SW 1271 (cell line): ENCODE measurements around the gene CASP6.
"Not testable (repeated sequence)": the region's sequence is repeated elsewhere in the genome, so short reads cannot be mapped to it uniquely, and the experiment has no call there.

Source experiments
- DNase-seq, 2 experiments: peaks; one replicate each; lab custom pipeline; 2025; lab: John Stamatoyannopoulos, UW

CASP6 gene

GRCh38 chr4:109719604-109720003 lies 16.4 kb upstream of the CASP6 start:
- no peak for DNase-seq

GRCh38 chr4:109718759-109719158 lies 15.5 kb upstream of the CASP6 start:
- DNase-seq = no peak

- DNase-seq = no peak
Measured at GRCh38 chr4:109713500-109713899, 10.3 kb upstream of the CASP6 start.

GRCh38 chr4:109708990-109709389 lies 5.7 kb upstream of the CASP6 start:
- no peak for DNase-seq

- no peak for DNase-seq
Measured at GRCh38 chr4:109708435-109708834, 5.2 kb upstream of the CASP6 start.

GRCh38 chr4:109703664-109704361 lies 568 bp upstream of the CASP6 start:
- no peak for DNase-seq

GRCh38 chr4:109701566-109702410 lies 1.5 kb downstream of the CASP6 start:
- DNase-seq = no peak

GRCh38 chr4:109699553-109700225 lies 3.6 kb downstream of the CASP6 start:
- no peak for DNase-seq

GRCh38 chr4:109698656-109699055 lies 4.6 kb downstream of the CASP6 start:
- DNase-seq = no peak

GRCh38 chr4:109691411-109691920 lies 11.8 kb downstream of the CASP6 start:
- no peak for DNase-seq

- no peak for DNase-seq
Measured at GRCh38 chr4:109690690-109691410, 12.4 kb downstream of the CASP6 start.

- DNase-seq = no peak
Measured at GRCh38 chr4:109684727-109685126, 18.5 kb downstream of the CASP6 start.

- DNase-seq = no peak
Measured at GRCh38 chr4:109683621-109684253, 19.5 kb downstream of the CASP6 start.

GRCh38 chr4:109682875-109683274 lies 20.4 kb downstream of the CASP6 start:
- no peak for DNase-seq

- not testable (repeated sequence) for DNase-seq
Measured at GRCh38 chr4:109678925-109679324, 24.3 kb downstream of the CASP6 start.

GRCh38 chr4:109678472-109678871 lies 24.8 kb downstream of the CASP6 start:
- DNase-seq = not testable (repeated sequence)

GRCh38 chr4:109676886-109677285 lies 26.4 kb downstream of the CASP6 start:
- DNase-seq = no peak

GRCh38 chr4:109675843-109676242 lies 27.4 kb downstream of the CASP6 start:
- no peak for DNase-seq

- no peak for DNase-seq
Measured at GRCh38 chr4:109675181-109675580, 28.1 kb downstream of the CASP6 start.

GRCh38 chr4:109673303-109673702 lies 29.9 kb downstream of the CASP6 start:
- no peak for DNase-seq

GRCh38 chr4:109672169-109672930 lies 30.9 kb downstream of the CASP6 start:
- no peak for DNase-seq
